H1 (cell line): ENCODE results near the gene ARHGAP1. TPM values are rescaled to one million over a fixed set of nuclear protein-coding genes. Genes with fewer than 3 reads are reported as not detected.

ENCODE experiments used
- CBX8 ChIP-seq: fragments of 300-800, 300-1000 bp; sonication (generic); IDR thresholded peaks from 2 replicates; pipeline ENCODE4 v1.7.1; 2016; ENCODE audit warnings: low read depth, low read length, borderline replicate concordance
- CTCF ChIP-seq, 3 experiments: IDR thresholded peaks; 1 replicate in 2 of 3; 2 replicates in 1 of 3; pipeline versions ENCODE4 v1.5.1 to v1.6.1; 2011; ENCODE audit warnings: low read length in 3 of 3, mild to moderate bottlenecking in 3 of 3, inconsistent platforms in 2 of 3, low read depth in 1 of 3, moderate library complexity in 1 of 3; ENCODE audit not compliant: insufficient read depth in 1 of 3; ENCODE audit errors: control extremely low read depth in 1 of 3
- HDAC2 ChIP-seq, 2 experiments: fragments of 300-600 bp in 1 of 2; sonication (generic) in 1 of 2; IDR thresholded peaks; 2 replicates each; pipeline ENCODE4 v1.6.1; 2011 to 2012; ENCODE audit warnings: low read depth in 2 of 2, low read length in 2 of 2, mild to moderate bottlenecking in 2 of 2, moderate library complexity in 2 of 2, borderline replicate concordance in 1 of 2, inconsistent platforms in 1 of 2
- JUND ChIP-seq: IDR thresholded peaks from 2 replicates; pipeline ENCODE4 v1.6.1; 2011; ENCODE audit warnings: mild to moderate bottlenecking, improper control_type of control experiment, low read length
- NRF1 ChIP-seq: IDR thresholded peaks from 2 replicates; pipeline ENCODE4 v1.6.1; 2011; ENCODE audit warnings: mild to moderate bottlenecking, low read depth, low read length, improper control_type of control experiment
- POU5F1 ChIP-seq: IDR thresholded peaks from 2 replicates; pipeline ENCODE4 v1.6.1; 2011; ENCODE audit warnings: low read depth, mild to moderate bottlenecking, low read length, moderate library complexity
- RNF2 ChIP-seq: fragments of 200-900, 300-1000 bp; sonication (generic); IDR thresholded peaks from 2 replicates; pipeline ENCODE4 v1.7.1; 2016; ENCODE audit warnings: borderline replicate concordance, low read depth, mild to moderate bottlenecking, antibody characterized with exemption, low read length; ENCODE audit not compliant: poor library complexity, severe bottlenecking; ENCODE audit errors: missing control alignments
- SAP30 ChIP-seq: fragments of 300-600 bp; sonication (generic); IDR thresholded peaks from 2 replicates; pipeline ENCODE4 v1.7.1; 2012; ENCODE audit warnings: low read length, moderate library complexity, mild to moderate bottlenecking, inconsistent platforms; ENCODE audit not compliant: insufficient read depth, insufficient replicate concordance
- SIRT6 ChIP-seq: IDR thresholded peaks from one replicate; pipeline ENCODE4 v1.7.1; 2012; ENCODE audit warnings: low read length, inconsistent platforms
- USF2 ChIP-seq: IDR thresholded peaks from 2 replicates; pipeline ENCODE4 v1.6.1; 2011; ENCODE audit warnings: low read length, improper control_type of control experiment
- polyA plus RNA-seq, 7 experiments: library from polyadenylated mRNA; depleted of rRNA in 3 of 7; stranded (reverse) in 5 of 7; unstranded in 2 of 7; fragments of >200 nt in 5 of 7; fragments of 200-250 nt in 2 of 7; gene quantifications; 1 replicate in 5 of 7; 2 replicates in 1 of 7; 4 replicates in 1 of 7; pipeline versions ENCODE4 v1.2.1 to v1.2.3, GENCODE V29; 2011 to 2013; ENCODE audit warnings: missing spikeins in 2 of 7, mixed read lengths in 2 of 7
- total RNA-seq: library from RNA; stranded (reverse); fragmentation: NEBNext Ultra II Directional; extraction: Animal tissue kit (Norgen Biotek cat#: 25700); gene quantifications from 2 replicates; pipeline ENCODE4 v1.2.1, GENCODE V29; 2021

Gene ARHGAP1
- total and polyA plus RNA-seq, 2 of the 8 experiments (the other 6 are each of a cell fraction or from before 2014, with no cell fraction given): 28.6 to 58.8 TPM

GRCh38 chr11:46725338-46726205, 25.2 kb upstream of the ARHGAP1 start (continued):
- TF ChIP-seq SIRT6 (no peak), CTCF (IDR thresholded peaks at IDR 0.05; ENCODE audit: control extremely low read depth in 1 of 3, insufficient read depth in 1 of 3, low read depth in 1 of 3, low read length in 3 of 3) (no peak), POU5F1 (no peak), SAP30 (no peak), RNF2 (no peak), HDAC2 (IDR thresholded peaks at IDR 0.05; ENCODE audit: borderline replicate concordance in 1 of 2, low read depth in 2 of 2, low read length in 2 of 2) (no peak), JUND (no peak), CBX8 (no peak), NRF1 (no peak), USF2 (no peak)
- TF ChIP-seq, all 59 proteins: peak for 0
